Transverse colon (tissue), 4 donors: ENCODE results near the gene TGFBR3L.

Source experiments
- POLR2A ChIP-seq: fragments of 450-650 bp; IDR thresholded peaks from one replicate; pipeline ENCODE4 v1.6.1; 2016; ENCODE audit warnings: antibody characterized with exemption, mild to moderate bottlenecking, moderate library complexity
- POLR2AphosphoS5 ChIP-seq, 3 donors: sonication (generic); formaldehyde crosslinking; IDR thresholded peaks; one replicate each; pipeline ENCODE4 v1.6.1; 2016; ENCODE audit warnings: antibody characterized with exemption in 3 of 3
- TF ChIP-seq, protein P1 (sequence below), 5 experiments: fragments of 200-600 bp in 3 of 5; fragments of 450-650 bp in 2 of 5; sonication (generic) in 3 of 5; IDR thresholded peaks; 1 replicate in 2 of 5; 2 replicates in 3 of 5; pipeline ENCODE4 v1.5.1; 2016 to 2017; ENCODE audit warnings: antibody characterized with exemption in 5 of 5, inconsistent platforms in 3 of 5, mild to moderate bottlenecking in 2 of 5, moderate library complexity in 1 of 5

- TF ChIP-seq, protein P1, sequence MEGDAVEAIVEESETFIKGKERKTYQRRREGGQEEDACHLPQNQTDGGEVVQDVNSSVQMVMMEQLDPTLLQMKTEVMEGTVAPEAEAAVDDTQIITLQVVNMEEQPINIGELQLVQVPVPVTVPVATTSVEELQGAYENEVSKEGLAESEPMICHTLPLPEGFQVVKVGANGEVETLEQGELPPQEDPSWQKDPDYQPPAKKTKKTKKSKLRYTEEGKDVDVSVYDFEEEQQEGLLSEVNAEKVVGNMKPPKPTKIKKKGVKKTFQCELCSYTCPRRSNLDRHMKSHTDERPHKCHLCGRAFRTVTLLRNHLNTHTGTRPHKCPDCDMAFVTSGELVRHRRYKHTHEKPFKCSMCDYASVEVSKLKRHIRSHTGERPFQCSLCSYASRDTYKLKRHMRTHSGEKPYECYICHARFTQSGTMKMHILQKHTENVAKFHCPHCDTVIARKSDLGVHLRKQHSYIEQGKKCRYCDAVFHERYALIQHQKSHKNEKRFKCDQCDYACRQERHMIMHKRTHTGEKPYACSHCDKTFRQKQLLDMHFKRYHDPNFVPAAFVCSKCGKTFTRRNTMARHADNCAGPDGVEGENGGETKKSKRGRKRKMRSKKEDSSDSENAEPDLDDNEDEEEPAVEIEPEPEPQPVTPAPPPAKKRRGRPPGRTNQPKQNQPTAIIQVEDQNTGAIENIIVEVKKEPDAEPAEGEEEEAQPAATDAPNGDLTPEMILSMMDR (IDR thresholded peaks at IDR 0.05) = no peak
- TF ChIP-seq POLR2AphosphoS5 (IDR thresholded peaks at IDR 0.05) (no peak), POLR2A (no peak)
Measured at GRCh38 chr19:7901337-7901736, 13.3 kb upstream of the TGFBR3L start.
